Skeletal muscle tissue (tissue), 4 donors: ENCODE measurements around the gene FRAT2. TPM values are rescaled to one million over a fixed set of nuclear protein-coding genes. Genes with fewer than 3 reads are reported as not detected.

Experiments used
- H3K27ac ChIP-seq: one replicate; pipeline ENCODE4 v1.7.0; 2013; ENCODE audit warnings: mild to moderate bottlenecking, low read depth, low read length, inconsistent platforms
- H3K27me3 ChIP-seq, 3 donors: one replicate each; pipeline ENCODE4 v1.7.0; 2013; ENCODE audit warnings: low read length in 3 of 3; ENCODE audit not compliant: control insufficient read depth in 3 of 3, insufficient read depth in 3 of 3
- H3K36me3 ChIP-seq, 3 donors: one replicate each; pipeline ENCODE4 v1.7.0; 2013; ENCODE audit warnings: low read length in 3 of 3; ENCODE audit not compliant: control insufficient read depth in 3 of 3, insufficient read depth in 3 of 3
- H3K4me1 ChIP-seq, 3 donors: one replicate each; pipeline ENCODE4 v1.7.0; 2013; ENCODE audit warnings: low read length in 3 of 3, mild to moderate bottlenecking in 3 of 3; ENCODE audit not compliant: control insufficient read depth in 3 of 3, insufficient read depth in 3 of 3
- H3K4me3 ChIP-seq, 3 donors: one replicate each; pipeline ENCODE4 v1.7.0; 2013; ENCODE audit warnings: low read length in 3 of 3
- H3K9ac ChIP-seq, 3 donors: one replicate each; pipeline ENCODE4 v1.7.0; 2013; ENCODE audit warnings: low read length in 3 of 3, mild to moderate bottlenecking in 3 of 3, moderate library complexity in 2 of 3, low read depth in 1 of 3
- H3K9me3 ChIP-seq, 3 donors: one replicate each; pipeline ENCODE4 v1.7.0; 2013; ENCODE audit warnings: low read length in 3 of 3; ENCODE audit not compliant: control insufficient read depth in 3 of 3
- total RNA-seq: library from RNA; depleted of rRNA; stranded (reverse); fragments of >200 nt; gene quantifications from one replicate; pipeline ENCODE4 v1.2.3, GENCODE V29; 2014
- donor health status: Osteomylitis.

FRAT2 gene
- total RNA-seq, 1 donor from 2014 or later, result 8.9 TPM

- H3K9me3 ChIP-seq, result no peaks in the 10 kb centered on the region
- H3K9ac ChIP-seq, result peak overlapping the region in 1 of 3 donors; percentile 16
- no peaks in the 10 kb centered on the region for H3K36me3 ChIP-seq
- H3K27me3 ChIP-seq, result no peaks in the 10 kb centered on the region
- no peak overlapping the region for H3K27ac ChIP-seq
- H3K4me1 ChIP-seq, result peaks cover 16% of the 10 kb centered on the region in 3 donors
- no peak overlapping the region for H3K4me3 ChIP-seq
Measured at GRCh38 chr10:97336942-97337831, 2.7 kb upstream of the FRAT2 start.

GRCh38 chr10:97336446-97336845 lies 1.9 kb upstream of the FRAT2 start:
- H3K36me3 ChIP-seq, result no peaks in the 10 kb centered on the region
- peaks cover 22 to 24% (median 23%) of the 10 kb centered on the region in 3 donors for H3K4me1 ChIP-seq
- H3K27me3 ChIP-seq, result no peaks in the 10 kb centered on the region
- no peak overlapping the region for H3K4me3 ChIP-seq
- H3K9ac ChIP-seq, result no peak overlapping the region
- no peaks in the 10 kb centered on the region for H3K9me3 ChIP-seq
- no peak overlapping the region for H3K27ac ChIP-seq

GRCh38 chr10:97336006-97336405 lies 1.5 kb upstream of the FRAT2 start:
- Histone ChIP-seq H3K4me3 (no peak overlapping the region), H3K36me3 (no peaks in the 10 kb centered on the region), H3K27me3 (no peaks in the 10 kb centered on the region), H3K4me1 (peaks cover 22 to 28% (median 27%) of the 10 kb centered on the region in 3 donors), H3K27ac (no peak overlapping the region), H3K9ac (no peak overlapping the region), H3K9me3 (no peaks in the 10 kb centered on the region)

- H3K9me3 ChIP-seq, result no peaks in the 10 kb centered on the region
- H3K4me1 ChIP-seq, result peaks cover 24 to 33% (median 29%) of the 10 kb centered on the region in 3 donors
- H3K27ac ChIP-seq, result peak overlapping the region; percentile 93
- H3K4me3 ChIP-seq, result peak overlapping the region; percentile 72 to 83 (median 75)
- H3K9ac ChIP-seq, result peak overlapping the region in 2 of 3 donors; percentile 91 to 93
- no peaks in the 10 kb centered on the region for H3K27me3 ChIP-seq
- no peaks in the 10 kb centered on the region for H3K36me3 ChIP-seq
Measured at GRCh38 chr10:97335188-97335619, 675 bp upstream of the FRAT2 start.

GRCh38 chr10:97333601-97334369 lies 744 bp downstream of the FRAT2 start:
- H3K4me3 ChIP-seq, result peak overlapping the region; percentile 83 to 88 (median 85)
- peak overlapping the region; percentile 82 to 93 (median 91) for H3K9ac ChIP-seq
- no peaks in the 10 kb centered on the region for H3K9me3 ChIP-seq
- no peaks in the 10 kb centered on the region for H3K27me3 ChIP-seq
- peaks cover 0 to 6% (median 3%) of the 10 kb centered on the region in 3 donors for H3K36me3 ChIP-seq
- H3K27ac ChIP-seq, result peak overlapping the region; percentile 93
- peaks cover 27 to 36% (median 29%) of the 10 kb centered on the region in 3 donors for H3K4me1 ChIP-seq

GRCh38 chr10:97333351-97333600 lies 1.3 kb downstream of the FRAT2 start:
- H3K27me3 ChIP-seq, result no peaks in the 10 kb centered on the region
- H3K4me3 ChIP-seq, result peak overlapping the region; percentile 83 to 88 (median 85)
- H3K4me1 ChIP-seq, result peaks cover 27 to 36% (median 29%) of the 10 kb centered on the region in 3 donors
- H3K27ac ChIP-seq, result peak overlapping the region; percentile 77
- H3K9me3 ChIP-seq, result no peaks in the 10 kb centered on the region
- H3K9ac ChIP-seq, result peak overlapping the region; percentile 78 to 91 (median 82)
- peaks cover 0 to 7% (median 6%) of the 10 kb centered on the region in 3 donors for H3K36me3 ChIP-seq

- peaks cover 27 to 36% (median 29%) of the 10 kb centered on the region in 3 donors for H3K4me1 ChIP-seq
- H3K4me3 ChIP-seq, result peak overlapping the region; percentile 83 to 88 (median 85)
- H3K36me3 ChIP-seq, result peaks cover 0 to 7% (median 6%) of the 10 kb centered on the region in 3 donors
- H3K9ac ChIP-seq, result peak overlapping the region; percentile 78 to 91 (median 82)
- H3K9me3 ChIP-seq, result no peaks in the 10 kb centered on the region
- H3K27ac ChIP-seq, result peak overlapping the region; percentile 77
- no peaks in the 10 kb centered on the region for H3K27me3 ChIP-seq
Measured at GRCh38 chr10:97332591-97333350, 1.8 kb downstream of the FRAT2 start.

- Histone ChIP-seq H3K4me3 (peak overlapping the region in 2 of 3 donors; percentile 23 to 83), H3K27me3 (no peaks in the 10 kb centered on the region), H3K4me1 (peaks cover 21 to 29% (median 24%) of the 10 kb centered on the region in 3 donors), H3K27ac (no peak overlapping the region), H3K9me3 (no peaks in the 10 kb centered on the region), H3K36me3 (peaks cover 0 to 7% (median 6%) of the 10 kb centered on the region in 3 donors), H3K9ac (no peak overlapping the region)
Measured at GRCh38 chr10:97331153-97331703, 3.3 kb downstream of the FRAT2 start.

- Histone ChIP-seq H3K4me1 (peaks cover 17 to 29% (median 24%) of the 10 kb centered on the region in 3 donors), H3K9ac (no peak overlapping the region), H3K27ac (no peak overlapping the region), H3K9me3 (no peaks in the 10 kb centered on the region), H3K4me3 (no peak overlapping the region), H3K27me3 (no peaks in the 10 kb centered on the region), H3K36me3 (peaks cover 0 to 7% (median 6%) of the 10 kb centered on the region in 3 donors)
Measured at GRCh38 chr10:97329766-97330165, 4.8 kb downstream of the FRAT2 start.
